HG02840 (cell line): Measurements from ENCODE around the gene GTF2IRD2.
A peak's percentile ranks its signal among the peaks of the same experiment; 100 is the strongest.
"Not testable (repeated sequence)": the region's sequence is repeated elsewhere in the genome, so short reads cannot be mapped to it uniquely, and the experiment has no call there.

Experiments used
- ATAC-seq: cut with Tn5 transposase; IDR thresholded peaks from one replicate; pipeline ENCODE4 v1.9.1; 2021; ENCODE audit warnings: mild to moderate bottlenecking, moderate library complexity, moderate number of reproducible peaks; ENCODE audit not compliant: unreplicated experiment, low FRiP score

Gene GTF2IRD2

GRCh38 chr7:74850833-74851721 lies at the start of gene GTF2IRD2:
Gene GTF2IRD2 (minus strand): TSS chr7:74851605. CDS start chr7:74836378, 15,227 bp downstream.
- ATAC-seq = peak; percentile 91

- peak; percentile 58 for ATAC-seq
Observed at GRCh38 chr7:74890158-74891123, 39.0 kb upstream of the GTF2IRD2 start.

GRCh38 chr7:74889518-74890129 lies 38.2 kb upstream of the GTF2IRD2 start:
- ATAC-seq = not testable (repeated sequence)

GRCh38 chr7:74885295-74885694 lies 33.9 kb upstream of the GTF2IRD2 start:
- not testable (repeated sequence) for ATAC-seq

GRCh38 chr7:74882110-74882509 lies 30.7 kb upstream of the GTF2IRD2 start:
- ATAC-seq = not testable (repeated sequence)

GRCh38 chr7:74874748-74875512 lies 23.5 kb upstream of the GTF2IRD2 start:
- ATAC-seq = not testable (repeated sequence)

GRCh38 chr7:74874104-74874747 lies 22.8 kb upstream of the GTF2IRD2 start:
- ATAC-seq = not testable (repeated sequence)

- ATAC-seq = not testable (repeated sequence)
Observed at GRCh38 chr7:74872542-74872941, 21.1 kb upstream of the GTF2IRD2 start.

- not testable (repeated sequence) for ATAC-seq
Observed at GRCh38 chr7:74865777-74866176, 14.4 kb upstream of the GTF2IRD2 start.

GRCh38 chr7:74849853-74850252 lies 1.6 kb downstream of the GTF2IRD2 start:
- not testable (repeated sequence) for ATAC-seq

- ATAC-seq = not testable (repeated sequence)
Observed at GRCh38 chr7:74830411-74830810, 21.0 kb downstream of the GTF2IRD2 start.

GRCh38 chr7:74829959-74830358 lies 21.4 kb downstream of the GTF2IRD2 start:
- ATAC-seq = not testable (repeated sequence)

GRCh38 chr7:74821259-74821658 lies 30.1 kb downstream of the GTF2IRD2 start:
- ATAC-seq = not testable (repeated sequence)

GRCh38 chr7:74820146-74820805 lies 31.1 kb downstream of the GTF2IRD2 start:
- peak; percentile 81 for ATAC-seq

GRCh38 chr7:74815882-74816281 lies 35.5 kb downstream of the GTF2IRD2 start:
- ATAC-seq = not testable (repeated sequence)

- not testable (repeated sequence) for ATAC-seq
Observed at GRCh38 chr7:74798644-74799043, 52.8 kb downstream of the GTF2IRD2 start.

- not testable (repeated sequence) for ATAC-seq
Observed at GRCh38 chr7:74797848-74798622, 53.4 kb downstream of the GTF2IRD2 start.
